Endothelial cell of umbilical vein (primary cell): Measurements from ENCODE around the gene DCLK1. TPM values are rescaled to one million over a fixed set of nuclear protein-coding genes. Genes with fewer than 3 reads are reported as not detected.

Experiments
- BruUV-seq: library from RNA; stranded (reverse); fragments of 400-500 nt; replicated peaks from 2 replicates; lab custom pipeline; 2021; lab: Mats Ljungman, UMichigan
- CTCF ChIA-PET: fragments of 300-600, 350-600 bp; sonication (Branson Sonifier 250); formaldehyde crosslinking; loops from one replicate; lab custom pipeline; 2021; ENCODE audit warnings: antibody characterized with exemption, inconsistent platforms; lab: Charles Lee
- POLR2A ChIA-PET: fragments of 300-600, 350-600 bp; sonication (Branson Sonifier 250); formaldehyde crosslinking; loops from one replicate; lab custom pipeline; 2021; ENCODE audit warnings: antibody characterized with exemption, inconsistent platforms; lab: Charles Lee
- DNase-seq: peaks from one replicate; pipeline ENCODE4 v3.0.0-alpha.2; 2011; ENCODE audit warnings: low read depth, low spot score
- FAIRE-seq: peaks from 2 replicates; lab custom pipeline; 2011; peaks lifted over from hg19 to GRCh38; lab: Jason Lieb, UNC
- H2AFZ ChIP-seq: 2 replicates; pipeline ENCODE4 v1.6.0; 2012; ENCODE audit warnings: low read depth, low read length, control low read depth, inconsistent platforms
- H3K27ac ChIP-seq: 2 replicates; pipeline ENCODE4 v1.5.1; 2011; ENCODE audit warnings: low read depth, mild to moderate bottlenecking, control low read depth, low read length, moderate library complexity; ENCODE audit not compliant: insufficient read depth
- H3K27me3 ChIP-seq, 2 experiments: 2 replicates each; pipeline versions ENCODE4 v1.6.0 to v1.6.1; 2011; ENCODE audit warnings: low read length in 2 of 2, mixed read lengths in 1 of 2; ENCODE audit not compliant: control insufficient read depth in 2 of 2, insufficient read depth in 2 of 2
- H3K36me3 ChIP-seq, 2 experiments: 2 replicates in 1 of 2; 3 replicates in 1 of 2; pipeline ENCODE4 v1.5.1; 2011; ENCODE audit warnings: low read length in 2 of 2, mild to moderate bottlenecking in 1 of 2, moderate library complexity in 1 of 2; ENCODE audit not compliant: control insufficient read depth in 2 of 2, insufficient read depth in 2 of 2; ENCODE audit errors: extremely low read depth in 1 of 2
- H3K4me1 ChIP-seq: 3 replicates; pipeline ENCODE4 v1.5.1; 2011; ENCODE audit warnings: mild to moderate bottlenecking, low read length; ENCODE audit not compliant: control insufficient read depth, insufficient read depth; ENCODE audit errors: extremely low read depth
- H3K4me2 ChIP-seq: 2 replicates; pipeline ENCODE4 v1.6.1; 2011; ENCODE audit warnings: low read length, control low read depth, mixed read lengths; ENCODE audit not compliant: insufficient read depth
- H3K4me3 ChIP-seq, 3 experiments: fragments of 200-600 bp in 1 of 3; sonication (generic), shearing (Covaris generic) in 1 of 3; replicated peaks in 1 of 3; 2 replicates each; pipeline ENCODE4 v1.5.1; 2011 to 2016; ENCODE audit warnings: control low read depth in 3 of 3, low read length in 3 of 3, mild to moderate bottlenecking in 2 of 3, inconsistent platforms in 1 of 3, low read depth in 1 of 3, moderate library complexity in 1 of 3; ENCODE audit not compliant: insufficient read depth in 1 of 3
- H3K79me2 ChIP-seq: 2 replicates; pipeline ENCODE4 v1.6.0; 2012; ENCODE audit warnings: low read length, inconsistent platforms; ENCODE audit not compliant: control insufficient read depth, insufficient read depth
- H3K9ac ChIP-seq: replicated peaks from 2 replicates; pipeline ENCODE3; 2011; ENCODE audit warnings: low read length, control low read depth; ENCODE audit not compliant: insufficient read depth; ENCODE audit errors: extremely low read depth
- H3K9me1 ChIP-seq: replicated peaks from 3 replicates; pipeline ENCODE4 v1.6.0; 2011; ENCODE audit warnings: mild to moderate bottlenecking, low read length; ENCODE audit not compliant: control insufficient read depth, insufficient read depth; ENCODE audit errors: extremely low read depth
- H3K9me3 ChIP-seq: replicated peaks from 2 replicates; pipeline ENCODE4 v1.5.1; 2012; ENCODE audit warnings: low read length, inconsistent platforms; ENCODE audit not compliant: control insufficient read depth, insufficient read depth
- H4K20me1 ChIP-seq: replicated peaks from 2 replicates; pipeline ENCODE3; 2011; ENCODE audit warnings: mild to moderate bottlenecking, low read length; ENCODE audit not compliant: control insufficient read depth, insufficient read depth; ENCODE audit errors: extremely low read depth
- CTCF ChIP-seq, 2 donors: IDR thresholded peaks; 1 replicate in 1 of 2; 2 replicates in 1 of 2; pipeline ENCODE4 v1.5.1; 2011; ENCODE audit warnings: low read length in 2 of 2, mild to moderate bottlenecking in 2 of 2, moderate library complexity in 2 of 2, control low read depth in 1 of 2, inconsistent platforms in 1 of 2, low read depth in 1 of 2; ENCODE audit not compliant: insufficient read depth in 1 of 2; ENCODE audit errors: extremely low read depth in 1 of 2
- EZH2 ChIP-seq: IDR thresholded peaks from 2 replicates; pipeline ENCODE4 v1.6.1; 2012; ENCODE audit warnings: borderline replicate concordance, low read depth, mild to moderate bottlenecking, moderate library complexity, low read length, inconsistent platforms; ENCODE audit not compliant: severe bottlenecking
- FOS ChIP-seq: IDR thresholded peaks from 2 replicates; pipeline ENCODE4 v1.6.1; 2011; ENCODE audit warnings: mild to moderate bottlenecking, low read length, moderate library complexity, borderline replicate concordance; ENCODE audit not compliant: insufficient read depth
- GATA2 ChIP-seq: IDR thresholded peaks from 2 replicates; pipeline ENCODE4 v1.7.0; 2011; ENCODE audit warnings: low read depth, mild to moderate bottlenecking, moderate library complexity, mixed read lengths, low read length; ENCODE audit not compliant: insufficient read length, insufficient read depth
- JUN ChIP-seq: IDR thresholded peaks from 2 replicates; pipeline ENCODE4 v1.6.1; 2011; ENCODE audit warnings: borderline replicate concordance, low read depth; ENCODE audit not compliant: insufficient read length, insufficient read depth
- MAX ChIP-seq: IDR thresholded peaks from 2 replicates; pipeline ENCODE4 v1.6.1; 2011; ENCODE audit not compliant: insufficient read depth, insufficient read length
- MYC ChIP-seq: IDR thresholded peaks from one replicate; pipeline ENCODE4 v1.6.1; 2011; ENCODE audit warnings: mild to moderate bottlenecking, low read depth, low read length
- POLR2A ChIP-seq: IDR thresholded peaks from 2 replicates; pipeline ENCODE4 v1.6.1; 2012; ENCODE audit warnings: low read depth, mild to moderate bottlenecking, control low read depth, low read length
- POLR2AphosphoS5 ChIP-seq: IDR thresholded peaks from 2 replicates; pipeline ENCODE4 v1.6.1; 2012; ENCODE audit warnings: low read depth, mild to moderate bottlenecking, control low read depth, low read length, moderate library complexity; ENCODE audit not compliant: insufficient read depth
- dilution Hi-C: fragments of 300-500 bp; cut with MboI; formaldehyde crosslinking; loops from one replicate; pipeline ENCODE4 v1.15.0; 2019; ENCODE audit warnings: low sequenced_read_pairs; ENCODE audit not compliant: extremely low pct_ligation_motif_present
- intact Hi-C: fragments of 100-400 bp; cut with micrococcal nuclease; formaldehyde crosslinking; loops from one replicate; pipeline ENCODE4 v1.10.0; 2022
- polyA plus RNA-seq, 4 experiments: library from polyadenylated mRNA; depleted of rRNA in 3 of 4; stranded (reverse) in 3 of 4; unstranded in 1 of 4; fragments of >200 nt; gene quantifications; 2 replicates each; pipeline versions ENCODE4 v1.2.1 to v1.2.3, GENCODE V29; 2011 to 2012; ENCODE audit warnings: missing spikeins in 1 of 4
- total RNA-seq: library from RNA; stranded (reverse); gene quantifications from 2 replicates; pipeline ENCODE4 v1.2.3, GENCODE V29; 2021

Gene DCLK1
- total and polyA plus RNA-seq, 2 donors (not counting 3 experiments of a cell fraction or from before 2014, with no cell fraction given) = 0.28 to 3.9 TPM

GRCh38 chr13:36057547-36057946, 73.6 kb downstream of the DCLK1 start:
- Histone ChIP-seq H4K20me1 (no peaks in the 10 kb centered on the region), H3K9me3 (no peaks in the 10 kb centered on the region), H3K79me2 (no peaks in the 10 kb centered on the region), H3K27me3 (no peaks in the 10 kb centered on the region), H3K4me1 (no peaks in the 10 kb centered on the region), H3K4me2 (no peak overlapping the region), H3K9ac (no peak overlapping the region), H3K9me1 (no peaks in the 10 kb centered on the region), H3K36me3 (no peaks in the 10 kb centered on the region), H2AFZ (no peak overlapping the region), H3K4me3 (no peak overlapping the region), H3K27ac (no peak overlapping the region)
- intact Hi-C loops = no loop called here
- POLR2A ChIA-PET = no interaction called here
- no TSS peak for BruUV-seq
- DNase-seq (no peak), FAIRE-seq (no peak)
- dilution Hi-C loops = no loop called here
- TF ChIP-seq FOS = no peak
- TF ChIP-seq MAX = no peak
- no peak for TF ChIP-seq POLR2A
- TF ChIP-seq JUN = no peak
- CTCF ChIA-PET = no interaction called here

GRCh38 chr13:36057041-36057440, 74.1 kb downstream of the DCLK1 start:
- ChIA-PET POLR2A (no interaction called here), CTCF (no interaction called here)
- Histone ChIP-seq H2AFZ (no peak overlapping the region), H3K9me1 (no peaks in the 10 kb centered on the region), H4K20me1 (no peaks in the 10 kb centered on the region), H3K79me2 (no peaks in the 10 kb centered on the region), H3K4me3 (no peak overlapping the region), H3K36me3 (no peaks in the 10 kb centered on the region), H3K4me2 (no peak overlapping the region), H3K9me3 (no peaks in the 10 kb centered on the region), H3K9ac (no peak overlapping the region), H3K27ac (no peak overlapping the region), H3K27me3 (no peaks in the 10 kb centered on the region), H3K4me1 (no peaks in the 10 kb centered on the region)
- intact Hi-C loops = no loop called here
- DNase-seq = no peak
- TF ChIP-seq MAX (no peak), POLR2A (no peak), GATA2 (no peak), CTCF (IDR thresholded peaks at IDR 0.05; ENCODE audit: extremely low read depth in 1 of 2, insufficient read depth in 1 of 2, low read depth in 1 of 2, low read length in 2 of 2) (no peak), MYC (no peak), EZH2 (no peak), JUN (no peak), FOS (no peak), POLR2AphosphoS5 (no peak)
- dilution Hi-C loops = no loop called here
- FAIRE-seq = no peak
- BruUV-seq = no TSS peak
